Measurements from ENCODE around the gene CFAP210.
"Not testable (repeated sequence)": the region's sequence is repeated elsewhere in the genome, so short reads cannot be mapped to it uniquely, and the experiment has no call there.

The CFAP210 gene

DNA sequence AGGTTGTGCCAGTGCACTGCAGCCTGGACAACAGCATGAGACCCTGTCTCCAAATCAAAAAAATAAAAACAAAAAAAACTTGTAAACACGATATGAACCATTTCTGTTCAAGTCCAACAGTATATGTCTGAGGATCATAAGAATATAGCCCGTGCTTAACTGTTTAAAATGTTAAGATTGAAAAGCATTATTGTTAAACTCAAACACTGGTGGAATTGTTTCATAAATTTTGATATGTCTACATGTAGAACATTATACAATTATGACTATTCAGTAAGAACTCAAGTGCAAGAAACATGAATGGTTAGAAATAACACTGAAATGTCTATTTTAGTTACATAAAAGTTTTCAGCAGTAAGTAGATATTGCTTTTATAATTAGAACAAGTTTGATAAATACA is 80.3 kb downstream of the CFAP210 start:
- no peak for DNase-seq

DNA sequence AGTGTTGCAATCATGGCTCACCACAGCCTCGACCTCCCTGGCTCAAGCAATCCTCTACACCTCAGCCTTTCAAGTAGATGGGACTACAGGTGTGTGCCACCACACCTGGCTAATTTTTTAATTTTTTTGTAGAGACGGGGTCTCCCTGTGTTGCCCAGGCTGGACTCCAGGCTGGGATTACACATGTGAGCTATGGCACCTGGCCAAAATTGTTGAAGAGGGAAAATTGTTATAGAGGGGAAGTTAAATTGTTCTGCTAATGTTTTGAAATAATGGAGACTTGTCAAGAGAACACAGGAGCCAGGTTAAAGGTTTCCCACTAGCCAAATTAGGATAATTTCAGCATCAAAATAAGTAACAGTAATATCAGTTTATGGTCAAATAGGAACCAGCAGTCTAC is 84.9 kb downstream of the CFAP210 start:
- DNase-seq = no peak

DNA sequence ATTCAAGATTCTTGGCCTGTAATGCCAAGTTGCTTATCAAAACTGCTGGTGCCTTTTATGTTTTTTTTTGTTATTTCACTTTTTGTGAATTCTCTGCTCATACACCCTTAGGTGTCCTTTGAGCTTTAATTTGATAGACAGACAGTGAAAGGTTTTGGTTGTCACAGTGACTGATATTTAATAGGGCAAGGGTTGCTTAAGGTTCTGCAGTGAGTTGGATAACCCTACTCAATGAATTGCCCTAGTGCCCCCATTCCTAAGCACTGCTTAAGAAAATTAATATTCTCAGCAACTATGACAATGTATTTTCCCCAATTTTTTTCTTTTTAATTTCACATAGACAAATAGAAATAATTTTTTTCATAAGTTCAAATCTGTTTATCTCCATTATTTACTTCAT is 94.6 kb downstream of the CFAP210 start:
- no peak for DNase-seq

DNA sequence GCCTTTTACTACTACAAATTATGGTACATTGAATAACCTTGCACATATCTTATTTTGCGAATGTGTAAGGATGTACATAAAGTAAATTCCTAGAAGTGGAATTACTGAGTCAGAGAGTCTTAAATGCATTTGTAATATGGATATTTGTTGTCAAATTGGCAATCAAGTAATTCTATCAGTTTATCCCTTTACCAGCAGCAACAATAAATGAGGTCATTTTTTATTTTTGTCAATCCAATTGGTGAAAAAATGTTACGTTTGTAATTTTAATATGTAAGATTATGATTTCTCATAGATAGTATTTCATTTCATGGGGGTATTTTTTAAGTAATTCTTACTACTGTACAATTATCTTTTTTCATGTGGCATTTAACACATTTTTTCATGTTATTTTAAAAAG is 95.2 kb downstream of the CFAP210 start:
- DNase-seq = no peak

DNA sequence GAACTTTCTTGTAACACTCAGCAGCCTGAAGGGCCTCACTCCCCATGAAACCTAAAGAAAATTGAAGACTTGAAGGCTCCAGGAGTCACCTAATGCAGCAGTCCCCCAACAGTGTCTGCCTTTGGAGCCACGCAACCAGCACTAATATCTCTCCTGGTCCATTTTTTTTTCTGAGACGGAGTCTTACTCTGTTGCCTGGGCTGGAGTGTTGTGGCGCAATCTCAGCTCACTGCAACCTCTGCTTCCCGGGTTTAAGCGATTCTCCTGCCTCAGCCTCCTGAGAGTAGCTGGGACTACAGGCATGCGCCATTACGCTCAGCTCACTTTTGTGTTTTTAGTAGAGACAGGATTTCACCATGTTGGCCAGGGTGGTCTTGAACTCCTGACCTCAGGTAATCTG is 97.7 kb downstream of the CFAP210 start:
- not testable (repeated sequence) for DNase-seq

Data from central memory CD4-positive, alpha-beta T cell (primary cell).